Measurements from ENCODE around the gene MEF2C.
A peak's percentile ranks its signal among the peaks of the same experiment; 100 is the strongest.
"Not testable (repeated sequence)": the region's sequence is repeated elsewhere in the genome, so short reads cannot be mapped to it uniquely, and the experiment has no call there.

MEF2C gene

DNA sequence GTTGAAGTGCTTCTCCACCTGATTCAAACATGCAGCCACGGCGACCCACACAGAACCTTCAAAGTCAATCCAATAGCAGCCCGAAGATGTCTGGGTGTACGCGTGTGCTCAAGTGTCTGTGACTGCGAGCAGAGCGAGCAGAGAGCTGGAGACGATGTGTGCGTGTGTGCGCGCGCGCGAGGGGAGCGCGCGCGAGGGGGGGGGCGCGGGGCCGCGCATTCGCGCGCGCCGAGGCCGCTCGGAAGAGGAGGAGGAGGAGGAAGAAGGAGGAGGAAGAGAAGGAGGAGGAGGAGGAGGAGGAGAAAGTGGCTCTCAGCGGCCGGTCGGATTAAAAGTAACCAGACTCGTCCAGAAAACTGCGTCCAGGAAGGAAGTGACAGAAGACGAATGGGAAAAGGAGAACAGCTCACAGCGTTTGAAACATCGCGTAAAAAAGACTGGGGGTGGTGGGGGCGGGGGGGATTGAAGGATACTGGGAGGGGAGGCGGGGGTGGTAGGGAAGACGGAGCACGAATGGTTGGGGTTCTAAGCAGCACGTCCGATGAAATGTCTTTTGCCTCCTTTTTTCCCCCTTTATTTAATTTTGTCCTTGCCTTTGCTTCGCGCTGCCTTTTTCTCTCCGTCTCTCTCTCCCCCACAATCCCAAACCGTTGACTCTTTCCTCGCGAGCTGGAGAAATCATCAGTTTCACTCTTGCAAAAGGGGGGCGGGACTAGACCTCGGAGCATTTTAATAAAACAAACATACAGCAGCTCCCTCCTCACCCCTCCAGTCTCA is at the start of gene MEF2C:
MEF2C (minus strand) TSS at position 126 of the 777 bp plus-strand sequence. CDS start 59,396 bp downstream, outside the sequence.
- peak; percentile 21 to 85 for DNase-seq

DNA sequence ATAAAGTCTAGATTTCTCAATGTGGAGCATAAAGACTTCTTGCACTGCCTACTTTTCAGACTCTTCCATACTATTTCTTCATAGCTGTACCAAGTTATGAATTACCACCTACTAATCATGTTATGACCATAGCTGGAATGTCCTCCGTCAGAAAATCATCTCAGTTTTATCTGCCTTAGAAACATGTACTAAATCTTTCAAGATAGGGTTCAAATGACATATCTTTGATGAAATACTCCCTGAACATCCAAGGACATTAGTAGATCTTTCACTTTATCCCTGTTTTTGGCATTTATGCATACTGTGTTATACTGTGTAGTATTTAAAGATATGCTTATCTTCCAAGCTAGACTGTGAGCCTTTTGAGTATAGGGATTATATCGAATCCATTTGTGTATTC is 49.6 kb upstream of the MEF2C start:
- no peak for DNase-seq

DNA sequence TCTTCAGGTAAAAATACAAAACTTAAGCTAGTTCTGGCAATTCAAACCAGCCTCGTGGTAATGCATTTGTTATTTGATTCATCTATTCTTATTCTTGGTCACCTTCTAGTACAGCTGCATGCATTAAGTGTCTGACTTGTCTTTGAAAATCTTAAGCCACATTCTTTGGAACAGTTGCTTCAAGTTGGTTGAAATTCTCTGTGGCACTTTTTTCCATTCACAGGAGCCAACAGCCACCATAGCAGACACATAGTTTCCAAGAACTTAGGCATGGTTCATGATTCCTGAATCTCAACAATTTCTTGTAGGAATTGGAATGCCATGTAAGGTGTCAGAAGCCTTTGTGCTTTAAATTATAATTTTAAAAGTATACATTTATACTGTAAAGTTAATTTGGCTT is 47.4 kb upstream of the MEF2C start:
- DNase-seq, result no peak

DNA sequence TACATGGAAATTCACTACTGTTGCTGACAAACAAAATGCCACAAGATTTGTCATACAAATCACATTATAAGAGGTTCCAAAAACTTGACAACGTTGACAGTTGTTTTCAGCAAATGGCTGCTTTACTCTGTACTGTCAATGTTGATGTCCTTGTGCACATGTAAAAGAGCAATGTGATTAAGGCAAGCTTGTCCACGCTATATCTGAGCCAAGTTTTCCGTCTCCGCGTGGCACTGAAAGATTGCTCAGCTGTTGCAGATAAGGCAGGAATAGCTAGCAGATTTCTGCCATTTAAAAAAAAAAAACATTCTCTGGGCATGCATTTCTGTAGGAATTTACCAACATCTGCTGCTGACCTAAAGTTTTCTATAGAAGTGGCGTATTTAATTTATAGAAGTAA is 46.4 kb upstream of the MEF2C start:
- no peak for DNase-seq

DNA sequence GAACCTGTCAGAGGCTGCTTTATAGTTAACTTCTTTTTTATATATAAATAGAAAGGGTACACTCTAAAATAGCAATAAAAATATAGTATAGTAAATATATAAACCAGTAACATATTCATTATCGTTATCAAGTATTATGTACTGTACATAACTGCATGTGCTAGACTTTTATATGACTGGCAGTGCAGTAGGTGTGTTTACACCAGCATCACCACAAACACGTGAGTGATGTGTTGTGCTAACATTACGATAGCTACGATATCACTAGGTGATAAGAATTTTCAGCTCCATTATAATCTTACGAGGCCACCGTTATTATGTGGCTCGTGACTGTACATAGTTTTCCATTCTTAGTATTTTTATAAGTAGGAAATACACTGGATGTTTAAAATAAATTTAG is 43.8 kb upstream of the MEF2C start:
- no peak for DNase-seq

DNA sequence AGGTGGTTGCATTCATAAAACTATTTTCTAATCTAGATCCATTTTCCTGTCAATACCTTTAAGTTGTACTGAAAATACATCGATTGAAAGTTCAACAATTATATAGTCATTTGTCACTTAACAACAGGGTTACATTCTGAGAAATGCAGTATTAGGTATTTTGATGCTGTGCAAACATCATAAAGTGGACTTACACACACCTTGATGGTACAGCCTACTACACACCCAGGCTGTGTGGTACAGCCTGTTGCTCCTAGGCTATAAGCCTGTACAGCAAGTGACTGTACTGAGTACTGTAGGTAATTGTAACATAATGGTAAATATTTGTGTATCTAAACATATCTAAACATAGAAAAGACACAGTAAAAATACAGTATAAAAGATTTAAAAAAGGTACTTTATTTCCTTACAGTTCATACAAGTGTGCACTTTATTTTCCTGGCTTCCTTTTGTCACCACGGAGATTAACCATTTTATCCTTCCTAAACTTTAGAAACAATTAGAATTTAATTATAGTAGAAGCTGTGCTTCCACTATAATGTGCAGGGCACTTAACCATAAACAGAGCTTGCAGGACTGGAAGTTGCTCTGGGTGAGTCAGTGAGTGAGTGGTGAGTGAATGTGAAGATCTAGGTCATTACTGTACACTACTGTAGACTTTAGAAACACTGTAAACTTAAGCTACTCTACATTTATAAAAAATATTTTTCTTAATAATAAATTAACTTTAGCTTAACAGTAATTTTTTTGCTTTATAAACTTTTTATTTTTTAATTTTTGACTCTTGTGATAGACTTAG is 42.9 kb upstream of the MEF2C start:
- no peak for DNase-seq

DNA sequence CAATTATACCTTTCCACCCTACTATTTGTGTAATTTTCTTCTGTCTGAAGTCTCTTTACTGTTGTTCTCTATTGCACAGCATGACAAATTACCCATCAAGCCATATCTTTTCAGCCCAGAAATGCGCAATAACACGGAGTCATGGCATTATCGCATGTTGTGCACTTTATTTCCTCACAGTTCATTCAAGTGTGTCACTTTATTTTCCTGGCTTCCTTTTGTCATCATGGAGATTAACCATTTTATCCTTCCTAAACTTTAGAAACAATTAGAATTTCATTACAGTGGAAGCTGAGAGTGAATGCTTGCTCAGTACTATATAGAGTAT is 41.3 kb upstream of the MEF2C start:
- DNase-seq, result no peak

DNA sequence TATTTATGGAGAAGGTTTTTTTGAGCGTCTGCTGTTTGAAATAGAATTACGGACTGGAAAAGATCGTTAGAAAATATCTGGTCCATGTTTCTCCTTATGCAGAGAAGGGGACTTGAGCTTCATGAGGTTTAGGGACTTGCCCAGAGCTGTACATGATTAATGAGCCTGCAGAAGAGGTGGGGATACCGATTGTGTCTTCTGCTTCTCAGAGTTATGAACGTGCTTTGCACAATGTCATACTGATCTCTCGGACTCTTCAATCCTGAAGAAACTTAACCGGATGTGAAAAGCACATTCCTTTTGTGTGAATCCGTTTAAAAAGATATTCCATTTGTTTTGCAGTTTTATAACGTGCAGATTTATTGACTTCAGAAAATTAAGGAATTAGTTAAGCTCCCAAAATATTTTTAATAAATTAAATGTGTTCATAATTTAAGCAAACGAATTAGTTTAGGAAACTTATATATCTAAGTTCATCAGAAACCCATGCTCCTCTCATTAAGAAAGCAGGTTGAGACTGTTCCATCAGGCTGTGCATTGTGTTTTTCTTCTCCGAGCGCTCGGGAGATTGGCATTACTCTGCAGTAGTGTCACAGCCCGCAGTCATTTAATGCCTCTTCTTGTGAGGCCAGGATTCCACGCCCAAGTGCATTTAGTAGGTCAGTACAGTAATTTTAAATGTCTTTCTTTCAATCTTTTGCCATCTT is 40.8 kb upstream of the MEF2C start:
- DNase-seq, result no peak

DNA sequence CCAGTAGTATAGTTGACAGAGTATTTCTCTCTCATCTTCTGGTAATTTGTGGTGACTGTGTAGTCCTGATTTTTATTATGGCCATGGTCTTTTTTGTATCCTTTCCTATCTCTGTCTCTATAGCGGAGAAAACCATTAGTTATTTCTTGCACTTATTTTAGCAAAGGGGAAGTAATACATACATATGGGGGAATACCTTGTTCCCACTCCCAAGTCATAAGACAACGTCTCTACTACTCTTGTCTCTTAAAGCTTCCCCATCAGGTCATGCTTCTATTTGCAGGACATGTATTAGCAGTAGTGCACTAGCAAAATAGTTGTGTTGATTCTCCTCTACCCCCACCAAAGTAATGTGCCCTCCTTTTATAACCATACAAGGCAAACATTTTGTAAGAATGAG is 29.8 kb upstream of the MEF2C start:
- not testable (repeated sequence) for DNase-seq

DNA sequence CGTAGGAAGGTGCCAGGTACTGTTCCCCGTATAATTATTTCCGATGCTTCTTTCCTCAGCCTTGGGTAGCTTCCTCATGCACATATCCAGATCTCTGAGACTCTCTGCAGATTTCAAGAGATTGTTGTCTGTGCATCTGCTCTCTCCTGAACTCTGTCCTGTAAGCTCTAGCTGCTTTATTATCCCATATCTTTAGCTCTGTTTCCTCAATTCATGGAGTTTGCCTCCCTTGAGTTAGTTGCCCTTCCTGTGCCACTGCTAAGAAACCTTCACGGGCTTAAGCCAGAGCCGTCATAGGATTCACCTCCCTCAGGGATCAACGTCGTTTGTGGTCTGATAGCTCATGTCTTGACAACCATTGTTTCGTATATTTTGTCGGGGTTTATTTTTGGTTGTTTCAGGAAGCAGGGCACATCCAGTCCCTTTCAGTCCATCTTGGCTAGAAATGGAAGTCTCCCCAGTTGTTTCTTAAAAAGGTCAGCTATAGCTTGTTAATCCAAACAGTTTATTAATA is 28.1 kb upstream of the MEF2C start:
- not testable (repeated sequence) for DNase-seq

DNA sequence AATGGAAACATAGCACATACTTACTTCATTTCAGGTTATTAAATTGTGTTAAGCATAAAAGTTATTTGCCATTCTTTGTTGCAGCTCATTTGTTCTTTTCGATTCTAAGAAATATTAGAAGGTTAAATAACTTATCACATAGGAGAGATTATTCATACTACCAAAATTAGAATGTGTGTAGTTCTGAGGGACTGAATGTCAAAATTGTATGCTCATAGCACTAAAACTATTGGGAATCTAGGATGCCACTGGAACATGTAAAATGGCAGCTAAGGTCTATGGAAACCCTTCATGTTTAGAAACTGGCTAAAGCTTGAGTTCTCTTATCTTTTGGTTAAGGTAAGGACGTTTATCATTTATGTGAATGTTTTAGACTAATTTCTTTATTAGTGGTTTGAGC is 21.5 kb upstream of the MEF2C start:
- DNase-seq, result not testable (repeated sequence)

DNA sequence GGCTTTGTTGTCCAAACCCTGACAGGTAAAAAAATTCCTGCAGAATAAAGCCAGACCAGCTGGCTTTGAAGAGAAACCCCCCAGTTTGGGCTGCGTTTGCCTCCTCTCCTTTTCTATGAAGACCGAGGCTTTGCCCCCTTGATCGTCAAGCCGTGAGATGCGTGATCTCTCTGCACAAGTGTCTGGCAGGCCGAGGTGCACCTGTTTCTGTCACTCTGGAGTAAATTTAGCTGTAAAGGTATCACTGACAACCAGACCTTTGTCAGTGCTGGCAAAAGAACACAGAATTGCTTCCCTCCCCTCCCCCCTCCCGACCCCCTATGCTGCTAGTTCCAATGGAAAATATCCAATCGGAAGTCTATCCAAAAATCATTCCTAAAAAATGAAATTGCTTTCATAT is 21.0 kb upstream of the MEF2C start:
- DNase-seq, result not testable (repeated sequence)

DNA sequence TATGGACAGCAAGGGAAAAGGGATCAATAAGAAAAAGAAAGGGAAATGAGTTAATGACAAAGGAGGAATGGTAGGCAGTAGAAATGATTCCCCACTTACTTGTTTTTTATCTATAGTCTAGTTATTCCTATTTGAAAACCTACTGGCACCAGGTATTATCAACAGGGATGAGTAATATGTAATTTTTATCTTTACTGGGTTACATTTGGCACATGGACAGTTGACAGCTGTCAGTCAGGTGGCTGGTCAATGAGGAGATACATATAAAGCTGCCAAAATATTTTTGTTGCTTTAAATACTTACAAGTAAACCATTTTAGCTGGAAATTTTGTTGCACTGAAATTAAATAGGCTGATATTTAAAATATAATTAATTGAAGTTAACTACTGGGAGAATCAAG is 18.1 kb upstream of the MEF2C start:
- not testable (repeated sequence) for DNase-seq

DNA sequence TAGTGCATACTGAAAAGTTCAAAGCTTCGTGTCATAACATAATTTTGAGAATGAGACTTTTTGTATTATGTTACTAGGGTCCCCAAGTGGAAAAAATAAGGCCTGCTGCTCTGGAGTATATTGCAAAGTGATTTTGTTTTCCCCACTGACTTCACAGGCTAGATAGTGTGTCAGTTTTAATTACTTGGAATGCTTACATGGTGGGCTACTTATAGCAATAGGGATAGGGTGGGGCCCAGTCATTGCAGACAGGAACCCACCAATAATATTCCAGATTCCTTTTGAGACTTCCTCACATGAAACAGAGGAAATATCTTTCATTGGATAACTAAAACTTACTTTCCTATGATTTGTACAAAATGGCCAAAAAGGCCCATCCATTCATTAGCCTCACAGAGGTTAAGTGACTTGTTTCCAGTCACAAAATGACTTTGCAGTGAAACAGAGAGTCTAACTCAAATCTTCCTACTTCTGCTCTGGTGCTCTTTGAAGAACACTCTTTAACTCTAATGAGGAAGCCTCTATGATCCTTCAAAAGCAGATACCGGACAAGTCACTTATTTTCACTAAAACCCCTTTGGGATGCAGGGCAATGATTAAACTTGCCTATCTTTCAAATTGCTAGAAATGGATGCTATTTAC is 16.2 kb upstream of the MEF2C start:
- no peak for DNase-seq

DNA sequence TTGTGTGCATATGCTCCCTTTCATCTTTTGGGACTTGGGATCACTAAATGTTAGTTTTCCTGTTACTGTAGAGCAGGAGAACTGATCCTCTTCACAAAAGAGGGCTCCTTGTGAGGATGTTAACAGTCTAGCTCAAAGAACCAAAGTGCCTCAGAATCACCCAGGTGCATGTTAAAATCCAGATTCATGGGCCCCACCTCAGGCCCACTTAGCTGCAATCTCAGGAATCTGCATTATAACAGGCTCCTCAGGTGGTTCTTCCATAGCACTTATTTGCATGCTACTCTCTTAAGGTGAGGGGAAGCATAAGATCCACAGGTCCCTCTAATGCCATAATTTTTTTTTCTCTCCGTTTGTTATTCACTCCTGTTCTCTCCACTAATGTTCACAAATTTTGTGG is 14.8 kb upstream of the MEF2C start:
- no peak for DNase-seq

DNA sequence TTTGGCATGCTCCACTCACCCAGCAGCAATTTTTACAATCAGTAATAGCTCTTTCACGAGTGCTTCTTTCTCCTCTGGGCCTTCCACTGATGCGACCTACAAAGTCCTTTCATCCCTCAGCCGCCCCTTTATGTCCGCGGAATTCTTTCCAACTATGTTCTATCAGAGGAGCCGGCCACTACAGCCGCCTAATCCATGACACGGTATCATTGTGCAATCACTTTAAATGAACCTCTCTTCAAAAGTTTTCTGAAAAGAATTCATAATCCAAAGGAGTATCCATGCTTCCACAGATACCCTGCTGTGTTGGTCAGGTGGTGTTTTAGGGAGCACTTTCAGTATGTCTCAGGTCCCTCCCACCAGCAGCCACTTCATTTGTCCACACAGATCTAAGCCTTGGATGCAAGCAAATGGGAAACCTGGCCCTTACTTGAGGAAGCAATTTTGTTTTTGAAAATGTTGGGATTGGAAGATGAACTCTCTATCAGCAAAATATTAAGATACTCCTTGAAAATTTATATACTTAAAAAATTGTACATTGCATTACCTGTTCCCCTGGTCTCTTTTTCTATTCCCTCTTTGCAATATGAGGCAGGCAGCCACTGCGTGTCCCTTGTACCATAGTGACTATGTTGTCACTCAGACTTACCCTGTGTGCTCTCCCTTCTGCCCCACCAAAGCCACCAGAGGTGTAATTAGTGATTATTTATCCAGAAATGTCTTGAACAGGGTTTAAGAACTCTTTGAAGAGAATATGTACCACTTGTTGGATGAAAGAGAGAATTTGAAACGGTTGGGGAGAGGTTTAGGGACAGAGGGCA is 12.9 kb upstream of the MEF2C start:
- no peak for DNase-seq

DNA sequence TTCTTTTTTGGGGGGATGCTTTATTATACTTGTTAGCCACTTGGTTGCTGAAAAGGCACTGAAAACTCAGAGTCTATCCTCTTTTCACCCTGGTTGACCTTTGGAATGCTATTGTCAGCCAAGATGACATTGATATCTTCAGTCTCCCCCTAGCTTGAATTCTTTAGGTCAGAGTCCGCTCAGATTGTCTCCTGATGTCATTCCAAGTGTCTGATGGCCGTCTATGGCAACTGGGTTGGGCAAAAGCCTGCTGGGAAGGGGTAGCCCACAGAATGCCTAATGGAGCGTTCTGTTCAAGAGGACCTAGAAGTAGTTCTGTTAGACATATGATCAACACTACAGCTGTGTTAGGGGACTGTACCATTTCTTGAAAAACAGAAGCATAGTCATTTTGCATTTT is 9.7 kb upstream of the MEF2C start:
- DNase-seq, result no peak

DNA sequence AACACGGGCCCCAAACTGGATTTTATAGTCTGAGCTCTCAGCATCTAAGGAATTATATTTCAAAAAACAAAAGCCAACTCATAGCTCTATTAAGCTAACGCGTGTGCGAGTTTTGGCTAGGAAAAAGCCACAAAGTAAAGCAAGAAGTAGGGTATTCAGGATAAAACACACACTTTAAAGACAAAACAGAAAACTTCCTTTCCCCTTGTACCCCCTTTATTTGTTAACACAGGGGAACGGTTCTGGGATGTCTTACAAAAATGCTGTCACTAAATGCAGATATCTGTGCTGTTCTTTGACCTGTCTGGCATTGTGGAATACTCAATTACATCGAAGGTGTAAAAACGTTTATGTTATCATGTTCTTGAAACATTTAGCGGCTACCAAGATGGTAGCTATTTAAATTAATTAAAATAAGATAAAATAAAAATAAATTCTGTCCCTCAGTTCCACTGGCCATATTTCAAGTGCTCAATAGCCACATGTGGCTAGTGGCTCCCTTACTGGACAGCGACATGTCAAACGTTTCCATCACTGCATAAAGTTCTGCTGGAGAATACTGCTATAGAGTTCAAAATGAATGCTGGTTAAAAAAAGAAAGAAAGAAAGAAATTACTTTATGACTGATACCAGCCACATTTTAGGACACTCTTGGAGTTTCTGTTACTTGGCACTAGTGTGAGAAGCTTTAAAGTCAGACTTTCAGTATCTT is 7.2 kb upstream of the MEF2C start:
- no peak for DNase-seq

DNA sequence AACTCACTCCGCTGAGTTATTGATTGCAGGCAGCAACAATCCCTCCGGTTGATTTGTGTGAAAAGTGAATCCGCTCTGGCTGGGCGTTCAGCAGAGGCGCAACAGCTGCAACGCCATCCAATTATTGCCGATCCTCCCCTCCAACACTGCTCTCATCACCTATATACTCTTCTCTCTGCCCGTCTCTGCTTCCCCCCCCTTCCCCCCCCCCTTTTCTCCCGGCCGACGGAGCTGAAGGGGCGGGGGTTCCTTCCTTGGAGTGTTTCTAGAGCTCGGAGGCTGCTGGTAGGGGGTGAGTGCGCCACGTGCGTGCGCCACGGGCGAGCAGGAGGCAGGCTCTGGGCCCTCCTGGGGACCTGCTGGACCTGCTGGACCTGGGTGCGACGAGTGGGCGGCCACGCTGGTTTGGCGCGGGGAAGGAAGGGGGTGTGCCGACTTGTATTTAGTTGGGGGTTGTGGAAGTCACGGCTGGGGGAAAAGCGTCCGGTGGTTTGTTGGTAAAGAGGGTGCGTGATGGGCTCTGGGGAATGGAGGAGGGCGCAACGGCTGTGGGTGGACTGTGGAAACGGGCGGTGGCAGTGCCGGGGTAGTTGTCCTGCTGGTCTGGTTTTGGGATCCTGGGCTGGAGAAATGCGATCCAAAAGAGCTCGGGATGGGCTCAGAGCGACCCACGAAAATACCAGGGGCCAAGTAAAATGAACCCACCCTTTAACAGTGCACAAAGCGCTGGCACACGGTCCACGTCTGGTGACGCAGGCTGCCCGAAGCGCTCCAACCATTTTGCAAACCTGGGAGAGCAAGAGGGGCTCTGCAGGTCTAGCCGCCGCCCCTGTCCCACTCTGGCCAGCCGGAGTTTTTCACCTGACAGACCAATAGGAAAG is 6.4 kb upstream of the MEF2C start:
- DNase-seq, result no peak

DNA sequence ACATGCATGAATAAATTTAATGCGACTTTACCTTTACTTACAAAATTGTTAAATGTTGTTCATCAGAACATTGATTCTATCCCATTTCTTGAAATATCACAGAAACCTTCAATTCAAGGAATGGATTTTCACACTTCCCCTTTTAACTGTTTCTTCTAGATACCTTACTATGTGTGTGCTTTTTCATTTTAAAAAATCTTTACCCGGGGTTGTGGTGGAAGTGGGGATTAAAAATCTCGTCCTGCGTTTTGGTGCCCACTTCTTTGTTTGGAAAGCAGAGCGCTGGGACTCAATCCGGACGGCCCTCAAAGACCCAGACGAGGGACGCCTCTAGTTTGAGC is 5.8 kb upstream of the MEF2C start:
- DNase-seq, result no peak

DNA sequence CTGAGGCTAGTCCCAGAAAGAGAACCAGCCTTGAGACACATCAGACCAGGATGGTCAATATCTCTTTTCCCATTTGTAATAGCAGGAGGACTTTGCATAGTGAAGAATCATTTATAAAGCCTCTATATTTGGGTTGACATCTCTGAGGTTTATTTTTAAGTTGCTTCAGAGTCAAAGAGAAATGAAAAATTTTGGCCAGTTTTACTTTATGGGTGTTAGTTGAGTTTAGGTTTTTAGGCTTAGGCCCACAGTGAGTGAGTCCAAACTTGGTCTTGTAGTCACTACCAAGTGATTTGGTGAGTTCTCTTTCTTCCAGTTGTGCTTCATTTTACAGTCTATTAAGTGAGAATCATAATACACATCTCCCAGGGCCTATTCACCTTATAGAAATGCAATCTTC is 5.3 kb upstream of the MEF2C start:
- DNase-seq, result no peak
